GM21367 (cell line): Measurements from ENCODE around the gene MGAM2.

Experiments used
- ATAC-seq: cut with Tn5 transposase; IDR thresholded peaks from one replicate; pipeline ENCODE4 v1.9.1; 2021; ENCODE audit not compliant: unreplicated experiment

Gene MGAM2

DNA sequence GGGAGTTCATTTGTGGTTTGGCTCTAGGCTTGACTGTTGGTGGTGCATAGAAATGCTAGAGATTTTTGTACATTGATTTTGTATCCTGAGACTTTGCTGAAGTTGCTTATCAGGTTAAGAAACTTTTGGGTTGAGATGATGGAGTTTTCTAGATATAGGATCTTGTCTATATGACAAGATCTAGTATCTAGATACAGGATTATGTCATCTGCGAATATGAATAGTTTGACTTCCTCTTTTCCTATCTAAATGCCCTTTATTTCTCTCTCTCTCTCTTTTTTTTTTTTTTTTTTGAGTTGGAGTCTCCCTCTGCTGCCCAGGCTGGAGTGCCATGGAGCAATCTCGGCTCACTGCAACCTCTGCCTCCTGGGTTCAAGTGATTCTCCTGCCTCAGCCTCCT is 62.9 kb downstream of the MGAM2 start:
- ATAC-seq, result no peak

DNA sequence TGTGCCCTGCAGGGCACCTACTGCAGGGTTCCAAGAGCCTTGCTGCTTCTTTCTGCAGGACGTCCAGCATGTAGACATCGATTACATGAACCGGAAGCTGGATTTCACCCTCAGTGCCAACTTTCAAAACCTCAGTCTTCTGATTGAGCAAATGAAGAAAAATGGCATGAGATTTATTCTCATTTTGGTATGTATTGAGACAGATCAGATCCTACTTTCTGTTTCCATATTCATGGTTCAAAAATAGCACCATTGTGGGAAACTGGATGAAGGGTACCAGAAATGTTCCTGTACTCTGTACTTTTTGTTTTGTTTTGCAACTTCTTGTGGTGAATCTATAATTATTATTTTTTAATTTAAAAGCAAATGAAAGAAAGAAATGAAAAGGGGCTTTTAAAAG is 64.1 kb downstream of the MGAM2 start:
- ATAC-seq, result no peak

DNA sequence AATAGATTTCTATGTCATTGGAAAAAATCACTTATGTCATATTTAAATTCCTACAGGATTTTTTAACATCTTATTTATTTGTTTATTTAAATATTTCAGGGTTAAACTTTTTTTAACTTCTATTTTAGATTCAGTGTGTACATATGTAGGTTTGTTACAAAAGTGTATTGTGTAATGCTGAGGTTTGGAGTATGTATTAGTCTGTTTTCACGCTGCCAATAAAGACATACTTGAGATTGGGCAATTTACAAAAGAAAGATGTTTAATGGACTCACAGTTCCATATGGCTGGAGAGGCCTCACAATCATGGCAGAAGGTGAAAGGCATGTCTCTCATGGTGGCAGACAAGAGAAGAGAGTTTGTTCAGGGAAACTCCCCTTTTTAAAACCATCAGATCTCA is 65.4 kb downstream of the MGAM2 start:
- ATAC-seq, result no peak

DNA sequence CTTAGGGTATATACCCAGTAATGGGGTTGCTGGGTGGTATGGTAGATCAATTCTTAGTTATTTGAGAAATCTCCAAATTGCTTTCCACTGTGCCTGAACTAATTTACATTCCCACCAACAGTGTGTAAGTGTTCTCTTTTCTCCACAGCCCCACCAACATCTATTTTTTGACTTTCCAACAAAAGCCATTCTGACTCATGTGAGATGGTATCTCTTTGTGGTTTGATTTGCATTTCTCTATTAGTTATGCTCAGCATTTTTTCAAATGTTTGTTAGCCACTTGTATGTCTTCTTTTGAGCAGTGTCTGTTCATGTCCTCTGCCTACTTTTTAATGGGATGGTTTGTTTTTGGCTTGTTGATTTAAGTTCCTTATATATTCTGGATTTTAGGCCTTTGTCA is 66.4 kb downstream of the MGAM2 start:
- ATAC-seq, result no peak

DNA sequence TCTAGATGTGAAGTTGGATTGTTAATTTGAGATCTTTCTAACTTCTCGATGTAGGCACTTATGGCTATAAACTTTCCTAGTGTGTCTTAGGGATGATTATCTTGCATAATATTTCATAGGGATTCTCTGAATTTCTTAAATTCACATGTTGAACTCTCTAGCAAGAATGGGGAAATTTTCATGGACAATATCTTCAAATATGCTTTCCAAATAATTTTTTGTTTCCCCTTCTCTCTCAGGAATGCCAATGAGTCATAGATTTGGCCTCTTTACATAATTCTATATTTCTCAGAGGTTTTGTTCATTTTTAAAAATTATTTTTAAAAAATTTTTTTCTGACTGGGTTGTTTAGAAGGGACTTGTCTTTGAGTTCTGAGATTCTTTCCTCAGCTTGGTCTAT is 68.9 kb downstream of the MGAM2 start:
- no peak for ATAC-seq

DNA sequence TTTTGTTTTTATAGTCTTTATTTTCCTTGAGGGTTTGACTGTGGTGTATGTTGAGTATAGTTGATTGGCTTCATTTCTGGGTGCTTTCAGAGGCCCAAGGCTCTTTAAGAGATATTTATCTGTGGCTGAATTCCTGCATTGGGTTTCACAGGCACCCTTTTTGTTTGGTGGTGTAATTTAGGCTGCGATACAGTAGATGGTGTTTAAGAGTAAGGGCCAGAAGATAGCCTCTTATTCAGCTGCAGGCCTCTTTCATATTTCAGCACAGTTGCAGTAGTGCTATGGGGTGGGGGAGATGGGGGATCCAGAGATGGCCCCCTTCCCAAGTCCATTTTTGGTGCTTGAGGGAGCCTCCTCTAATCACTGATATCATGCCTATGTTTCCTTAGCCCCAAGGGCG is 69.7 kb downstream of the MGAM2 start:
- no peak for ATAC-seq

DNA sequence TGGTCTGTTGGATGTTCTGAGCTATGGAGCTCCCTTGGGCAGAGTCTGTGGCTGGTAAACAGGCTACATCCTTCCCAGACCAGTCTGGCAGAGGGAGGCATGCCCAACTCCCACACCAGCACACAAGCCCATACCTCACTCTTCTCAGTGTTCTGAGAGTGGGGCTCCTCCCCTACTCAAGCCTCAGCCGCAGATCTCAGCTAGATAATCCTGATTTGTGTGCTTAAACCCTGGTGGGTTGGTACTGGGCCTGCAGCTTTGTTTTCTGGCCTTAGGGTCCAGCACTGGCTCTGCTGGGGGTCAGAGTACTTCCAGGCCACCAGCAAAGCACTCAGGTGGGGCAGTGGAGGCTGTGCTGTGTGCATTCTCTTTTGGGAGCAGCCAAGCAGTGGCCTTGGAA is 70.4 kb downstream of the MGAM2 start:
- no peak for ATAC-seq

DNA sequence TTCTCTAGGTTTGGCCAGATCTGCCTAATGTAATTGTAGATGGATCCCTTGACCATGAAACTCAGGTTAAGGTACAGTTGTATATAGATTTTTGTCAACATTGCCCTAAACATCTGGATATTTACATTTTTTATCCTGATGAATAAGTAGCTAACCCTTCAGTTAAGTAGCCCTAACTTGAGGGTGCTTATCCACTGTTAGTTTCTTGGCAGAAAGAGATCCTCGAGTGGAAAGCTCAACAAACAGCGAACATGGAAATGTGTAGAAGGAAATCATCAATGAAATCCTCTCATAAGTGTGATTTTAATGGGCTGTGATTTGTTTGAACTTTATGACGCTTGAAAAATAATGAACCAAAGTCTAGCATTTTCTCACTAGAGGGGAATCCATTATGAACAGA is 73.6 kb downstream of the MGAM2 start:
- ATAC-seq, result no peak

DNA sequence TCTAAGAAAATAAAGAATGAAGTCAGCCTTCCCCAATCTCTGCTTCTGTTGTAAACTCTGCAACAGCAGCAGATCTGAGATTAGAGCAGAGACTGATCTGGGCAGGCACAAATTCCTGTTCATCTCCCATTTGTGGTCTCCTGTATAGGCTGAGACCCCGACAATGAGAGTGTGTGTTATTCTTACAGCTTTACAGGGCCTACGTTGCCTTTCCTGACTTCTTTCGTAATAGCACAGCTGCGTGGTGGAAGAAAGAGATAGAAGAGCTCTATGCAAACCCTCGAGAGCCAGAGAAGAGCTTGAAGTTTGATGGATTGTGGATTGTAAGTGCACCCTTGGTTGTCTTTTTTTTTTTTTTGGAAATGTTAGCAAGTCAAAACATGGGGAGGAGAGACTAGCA is 74.3 kb downstream of the MGAM2 start:
- no peak for ATAC-seq

DNA sequence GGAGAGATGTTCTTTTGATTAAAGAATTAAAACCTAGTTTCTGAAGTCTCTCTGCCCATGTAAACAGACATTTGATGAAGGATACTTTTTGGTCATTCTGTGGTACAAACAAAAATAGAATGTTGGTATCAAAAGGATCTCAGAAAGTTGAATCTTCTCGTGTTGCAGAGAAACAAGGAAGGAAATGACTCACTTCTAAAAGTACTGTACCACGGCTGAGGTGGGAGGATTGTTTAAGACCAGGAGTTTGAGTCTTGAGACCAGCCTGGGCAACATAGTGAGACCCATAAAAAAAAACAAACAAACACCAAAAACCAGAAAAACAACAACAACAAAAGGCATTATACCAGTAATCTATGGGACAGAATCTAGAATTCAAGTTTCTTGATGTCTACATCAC is 76.6 kb downstream of the MGAM2 start:
- ATAC-seq, result no peak

DNA sequence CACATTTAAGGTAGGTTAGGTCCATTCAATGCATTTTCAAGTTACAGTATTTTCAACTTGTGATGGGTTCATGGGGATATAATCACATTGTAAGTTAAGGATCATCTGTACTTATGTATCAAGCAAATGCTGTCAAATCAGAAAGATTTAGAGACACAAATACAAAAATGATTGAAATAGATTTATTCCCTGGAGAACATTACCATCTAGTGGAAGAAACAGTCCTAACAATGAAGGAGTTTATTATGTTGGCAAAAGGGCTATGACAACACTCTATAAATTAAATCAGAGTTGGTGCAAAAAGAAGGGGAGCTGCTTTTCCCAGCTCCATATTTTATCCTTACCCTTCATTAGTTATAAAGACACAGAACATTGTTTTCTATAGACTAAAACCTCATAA is 77.3 kb downstream of the MGAM2 start:
- ATAC-seq, result no peak

DNA sequence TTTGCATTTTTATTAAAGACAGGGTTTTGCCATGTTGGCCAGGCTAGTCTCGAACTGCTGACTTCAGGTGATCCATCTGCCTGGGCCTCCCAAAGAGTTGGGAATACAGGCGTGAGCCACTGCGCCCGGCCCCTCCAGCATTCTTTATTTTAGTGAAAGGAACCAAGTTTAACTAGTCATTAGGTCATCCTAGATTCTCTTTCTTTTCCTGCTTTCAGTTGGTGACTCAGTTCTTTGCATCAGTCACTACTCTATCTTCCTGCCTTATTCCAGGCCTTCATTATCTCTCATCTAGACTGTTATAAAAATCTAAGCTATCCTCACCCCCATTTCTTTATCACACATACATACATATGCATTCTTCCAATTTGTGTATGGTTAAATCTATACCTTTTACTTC is 82.7 kb downstream of the MGAM2 start:
- no peak for ATAC-seq

DNA sequence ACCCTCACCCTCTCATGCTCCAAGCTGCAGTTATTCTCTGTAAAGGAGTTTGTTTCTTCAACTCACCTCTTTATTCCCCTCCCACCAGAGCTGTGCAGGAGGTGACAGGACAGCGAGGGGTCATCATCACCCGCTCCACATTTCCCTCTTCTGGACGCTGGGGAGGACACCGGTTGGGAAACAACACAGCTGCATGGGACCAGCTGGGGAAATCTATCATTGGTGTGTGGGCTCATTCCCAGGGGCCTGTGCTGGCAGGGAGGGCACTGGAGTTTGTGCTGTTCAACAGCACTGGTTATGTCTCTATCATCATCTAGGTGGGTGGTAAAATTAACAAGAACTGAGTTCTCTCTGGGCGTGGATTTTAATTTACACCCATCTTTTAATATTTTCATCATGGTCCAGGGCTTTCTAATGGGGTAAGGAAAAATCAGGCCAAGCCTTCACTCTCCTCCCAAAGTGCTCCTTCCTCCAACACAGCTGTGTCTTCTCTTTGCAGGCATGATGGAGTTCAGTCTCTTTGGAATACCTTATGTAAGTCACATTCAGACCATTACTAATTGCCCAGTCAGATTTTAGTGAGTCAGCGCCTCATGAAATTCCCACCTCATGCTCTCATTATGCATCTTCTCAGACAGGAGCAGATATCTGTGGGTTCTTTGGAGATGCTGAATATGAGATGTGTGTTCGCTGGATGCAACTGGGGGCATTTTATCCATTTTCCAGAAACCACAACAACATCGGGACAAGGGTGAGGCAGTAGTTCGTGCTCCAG is 84.7 kb downstream of the MGAM2 start:
- ATAC-seq, result no peak

DNA sequence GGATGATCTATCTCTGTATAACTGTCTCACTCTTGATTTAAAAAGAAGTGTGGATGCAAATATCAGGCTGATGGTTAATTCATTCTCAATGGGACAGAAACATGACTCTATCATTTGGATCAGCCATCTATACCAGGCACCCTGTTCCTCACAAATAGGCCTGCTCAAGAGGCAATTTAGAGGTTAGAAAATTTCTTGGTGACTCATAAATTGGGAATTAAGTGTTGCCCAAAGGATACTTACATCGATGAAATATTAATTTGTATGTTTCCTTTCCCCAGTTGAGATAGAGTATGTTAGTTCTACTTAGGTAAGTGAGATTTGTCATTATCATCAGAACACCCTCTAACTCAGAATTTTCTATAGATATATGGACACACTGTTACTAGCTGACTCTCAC is 88.7 kb downstream of the MGAM2 start:
- no peak for ATAC-seq

DNA sequence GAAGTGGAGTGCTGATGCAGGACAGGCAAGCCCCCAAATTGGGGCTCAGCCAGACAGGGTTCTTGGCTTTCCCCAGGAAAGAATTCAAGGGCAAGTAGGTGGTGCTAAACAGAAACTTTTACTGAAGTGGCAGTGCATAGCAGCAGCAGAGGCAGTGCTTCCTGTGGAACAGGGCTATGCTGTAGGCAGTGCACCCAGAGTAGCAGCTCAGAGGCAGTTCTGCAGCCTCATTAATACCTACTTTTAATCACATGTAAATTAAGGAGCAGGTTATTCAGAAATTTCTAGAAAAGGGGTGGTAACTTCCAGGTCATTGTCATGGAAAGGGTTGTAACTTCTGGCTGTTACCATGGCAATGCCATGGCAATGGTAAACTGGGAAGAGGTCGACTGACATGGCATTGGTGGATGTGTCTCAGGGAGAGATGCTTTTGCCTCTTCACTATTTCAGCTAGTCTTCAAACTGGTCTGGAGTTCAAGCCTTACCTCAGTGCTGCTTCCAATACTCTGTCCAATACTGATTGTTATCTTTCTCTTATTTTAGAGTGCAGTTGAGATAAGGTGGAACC is 117.1 kb downstream of the MGAM2 start:
- ATAC-seq, result no peak

DNA sequence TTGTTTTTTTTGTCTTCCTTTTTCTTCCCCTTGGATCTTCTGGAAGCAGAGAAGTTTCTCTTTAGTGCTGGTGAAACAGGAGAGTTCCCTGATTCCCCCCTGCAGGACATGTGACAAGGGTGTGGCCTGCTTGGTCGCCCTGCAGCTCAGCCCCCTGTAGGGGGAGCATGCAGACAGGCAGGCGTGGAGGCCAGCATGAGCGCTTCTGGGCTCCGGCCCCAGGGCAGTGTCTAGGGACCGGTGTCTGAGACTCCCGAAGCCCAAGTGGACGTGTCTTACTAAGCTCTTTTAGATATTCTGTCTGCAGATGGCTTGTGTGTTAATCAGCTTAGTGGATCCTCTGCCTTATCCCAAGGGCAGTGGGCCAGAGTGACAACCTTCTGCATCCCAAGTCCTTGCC is 120.2 kb downstream of the MGAM2 start:
- no peak for ATAC-seq

DNA sequence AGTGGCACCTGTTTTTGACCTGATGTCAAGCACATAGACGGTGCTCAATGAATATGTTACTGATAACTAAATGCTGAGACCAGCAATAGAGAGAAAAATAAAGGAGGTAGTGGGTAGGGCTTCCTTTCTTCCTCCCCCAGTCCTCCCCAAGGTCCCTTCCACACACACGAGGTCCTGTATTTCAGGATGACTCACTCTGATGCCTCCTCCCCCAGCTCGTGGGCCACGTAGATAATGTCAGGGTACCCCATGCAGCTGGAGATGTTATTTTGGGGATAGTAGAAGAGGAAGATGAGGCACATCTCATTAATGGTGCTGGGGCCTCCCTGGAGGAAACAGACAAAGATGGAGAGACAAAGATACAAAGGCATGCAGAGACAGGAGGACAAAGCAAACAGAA is 129.0 kb downstream of the MGAM2 start:
- ATAC-seq, result no peak

DNA sequence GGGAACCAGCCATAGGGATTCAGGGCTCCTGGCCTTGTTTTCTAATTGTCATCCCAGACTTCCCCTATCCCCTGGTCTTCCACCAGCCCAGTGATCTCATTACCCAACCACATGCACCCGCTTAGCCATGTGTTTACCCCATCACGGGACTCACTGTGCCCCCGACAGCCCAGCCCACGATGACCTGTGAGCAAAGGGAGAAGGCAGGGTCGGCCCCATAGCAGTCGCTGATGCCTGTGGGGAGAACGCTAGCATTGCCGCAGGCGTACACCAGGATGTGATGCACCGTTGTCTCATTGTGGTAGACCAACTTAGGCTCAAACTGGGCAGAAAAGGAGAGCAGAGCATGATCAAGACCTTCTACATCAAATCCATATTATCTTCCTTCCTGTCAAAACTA is 132.3 kb downstream of the MGAM2 start:
- no peak for ATAC-seq

DNA sequence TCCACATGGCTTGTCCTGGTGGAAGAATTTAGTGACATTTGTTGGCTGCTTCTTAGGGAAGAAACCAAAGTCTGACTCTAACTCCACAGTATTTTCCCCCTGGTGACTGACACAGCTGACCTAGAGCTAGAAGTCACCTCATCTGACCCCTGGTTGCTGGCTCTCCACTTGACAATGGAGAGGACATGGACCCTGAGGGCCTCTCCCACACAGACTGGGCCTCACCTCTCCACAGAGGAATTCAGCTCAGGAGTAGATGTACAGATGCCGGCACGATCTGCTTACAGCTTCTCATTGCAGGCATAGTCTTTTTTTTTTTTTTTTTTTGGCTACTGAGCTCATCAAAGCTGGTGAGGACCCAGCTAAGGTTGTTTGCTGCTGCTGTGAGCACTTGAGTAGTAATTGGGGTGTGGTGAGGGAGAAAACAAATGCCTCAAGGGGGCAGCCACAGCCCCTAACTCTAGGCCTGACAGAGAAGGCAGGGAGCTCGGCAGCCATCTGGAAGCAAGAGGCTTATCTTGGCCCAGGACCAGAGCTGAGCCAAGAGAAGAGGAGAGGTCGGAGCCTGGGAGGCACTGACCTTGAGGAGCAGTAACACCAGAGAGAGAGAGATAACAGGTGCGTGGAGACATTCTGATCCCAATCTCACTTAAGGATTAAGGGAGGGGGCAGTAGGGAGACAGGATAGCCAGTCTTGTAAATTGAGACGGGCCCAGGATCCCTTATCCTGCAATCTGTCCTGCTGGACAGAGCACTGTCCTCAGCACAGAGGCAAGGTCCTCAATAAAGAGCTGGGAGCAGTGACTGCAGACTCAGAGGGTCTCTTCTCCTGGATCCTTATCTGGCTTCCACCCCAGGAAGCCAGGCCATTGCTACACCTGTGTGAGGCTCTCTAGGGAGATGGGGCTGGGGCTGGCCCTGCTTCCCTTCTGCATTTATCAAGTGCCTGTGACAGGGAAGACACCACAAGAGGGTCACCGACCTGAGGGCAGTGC is 136.9 kb downstream of the MGAM2 start:
- ATAC-seq, result no peak

DNA sequence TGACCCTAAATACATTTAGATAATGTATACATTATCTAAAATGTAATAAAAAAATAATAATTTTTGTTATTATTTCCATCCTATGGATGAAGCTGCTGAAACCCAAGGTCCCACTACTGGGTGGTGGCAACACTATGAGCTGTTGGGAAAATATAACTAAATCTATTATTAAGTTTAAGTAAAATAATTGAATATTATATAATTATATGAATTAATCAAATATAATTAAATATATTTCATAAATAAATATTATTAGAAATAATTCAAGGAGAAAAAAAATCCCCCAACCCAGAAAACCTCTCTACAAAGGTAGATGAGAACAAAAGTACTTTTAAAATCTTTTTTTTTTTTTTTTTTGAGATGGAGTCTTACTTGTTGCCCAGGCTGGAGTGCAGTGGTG is 138.4 kb downstream of the MGAM2 start:
- no peak for ATAC-seq

DNA sequence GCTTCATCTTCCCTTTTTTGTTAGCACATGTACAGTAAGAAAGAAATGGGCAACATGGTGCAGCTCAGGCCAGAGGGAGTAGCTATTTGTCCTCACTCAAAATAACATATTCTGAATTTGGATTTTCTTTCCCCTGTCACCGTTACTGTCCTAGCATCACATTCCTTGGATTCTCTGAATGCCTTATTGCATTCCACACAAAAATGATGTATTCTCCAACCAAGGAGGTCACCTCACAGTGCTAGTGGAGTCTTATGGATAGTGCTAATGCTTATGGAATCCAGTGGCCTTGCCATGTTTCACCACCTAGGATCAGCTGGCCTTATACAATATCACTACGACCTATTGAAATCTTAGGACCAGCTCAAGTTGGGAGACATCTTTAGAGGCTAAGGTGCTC is 139.2 kb downstream of the MGAM2 start:
- no peak for ATAC-seq

DNA sequence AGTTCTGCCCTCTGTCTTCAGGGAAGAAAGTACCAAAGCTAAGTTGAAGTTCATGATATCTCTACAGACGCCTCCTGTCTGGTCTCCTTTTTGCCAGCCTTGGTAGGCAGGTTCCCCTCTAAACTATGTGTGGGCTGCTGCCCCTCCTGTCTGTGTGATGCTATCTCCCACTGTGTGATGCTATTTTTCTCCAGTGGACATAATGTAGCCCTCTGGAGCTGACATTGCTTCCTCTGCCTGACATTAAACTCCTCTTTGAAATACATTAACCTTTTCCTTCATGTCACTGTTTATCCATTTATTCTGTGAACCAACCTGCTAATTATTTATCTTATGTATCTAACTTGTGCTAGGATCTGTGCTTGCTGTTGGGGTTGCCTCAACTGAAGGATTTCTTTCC is 146.4 kb downstream of the MGAM2 start, which contains the start of gene PRSS58:
Gene PRSS58 (minus strand): TSS at position 101 of the 400 bp plus-strand sequence. CDS start 351 bp downstream, outside the sequence.
- no peak for ATAC-seq
